HepG2 (cell line): ENCODE measurements around the gene KIAA0930. TPM values are rescaled to one million over a fixed set of nuclear protein-coding genes. Genes with fewer than 3 reads are reported as not detected.

Source experiments
- ADNP ChIP-seq: sonication (generic); formaldehyde crosslinking; IDR thresholded peaks from 2 replicates; pipeline ENCODE4 v1.4.0; 2020; ENCODE audit warnings: missing genetic modification reagents
- DPF2 ChIP-seq: sonication (generic); formaldehyde crosslinking; IDR thresholded peaks from 2 replicates; pipeline ENCODE4 v1.4.0; 2020; ENCODE audit warnings: mild to moderate bottlenecking, low read depth, missing genetic modification reagents, borderline replicate concordance
- ELF3 ChIP-seq: IDR thresholded peaks from 2 replicates; pipeline ENCODE4 v1.6.1; 2016; ENCODE audit warnings: missing genetic modification reagents, missing compliant biosample characterization
- PHF8 ChIP-seq: sonication (generic); formaldehyde crosslinking; IDR thresholded peaks from 2 replicates; pipeline ENCODE4 v1.5.0; 2020; ENCODE audit warnings: missing genetic modification reagents
- RFX1 ChIP-seq: fragments of 450-650 bp; IDR thresholded peaks from 2 replicates; pipeline ENCODE4 v1.6.1; 2017
- SYNCRIP ChIP-seq: fragments of 200-400 bp; formaldehyde crosslinking; IDR thresholded peaks from 2 replicates; pipeline ENCODE4 v1.6.1; 2018; ENCODE audit warnings: mild to moderate bottlenecking, low read depth, low read length; ENCODE audit not compliant: insufficient read depth
- TMF1 ChIP-seq: sonication (generic); formaldehyde crosslinking; IDR thresholded peaks from 2 replicates; pipeline ENCODE4 v1.8.1; 2022; ENCODE audit warnings: low read depth, missing genetic modification reagents
- ZBTB3 ChIP-seq: sonication (generic); formaldehyde crosslinking; IDR thresholded peaks from 2 replicates; pipeline ENCODE4 v1.4.0; 2020; ENCODE audit warnings: low read depth, mild to moderate bottlenecking, moderate library complexity, missing genetic modification reagents, borderline replicate concordance
- ZFP90 ChIP-seq: sonication (generic); formaldehyde crosslinking; IDR thresholded peaks from 2 replicates; pipeline ENCODE4 v1.8.0; 2022; ENCODE audit warnings: missing genetic modification reagents, mild to moderate bottlenecking, inconsistent platforms, borderline replicate concordance
- ZMYM4 ChIP-seq: sonication (generic); formaldehyde crosslinking; IDR thresholded peaks from 2 replicates; pipeline ENCODE4 v1.8.1; 2023; ENCODE audit warnings: mild to moderate bottlenecking, missing genetic modification reagents
- ZNF3 ChIP-seq: IDR thresholded peaks from 2 replicates; pipeline ENCODE4 v1.7.0; 2017; ENCODE audit warnings: inconsistent platforms
- ZNF30 ChIP-seq: sonication (generic); formaldehyde crosslinking; IDR thresholded peaks from 2 replicates; pipeline ENCODE4 v1.5.0; 2020; ENCODE audit warnings: mild to moderate bottlenecking, missing genetic modification reagents
- ZNF616 ChIP-seq: sonication (generic); formaldehyde crosslinking; IDR thresholded peaks from 2 replicates; pipeline ENCODE4 v1.5.0; 2020; ENCODE audit warnings: low read depth, mild to moderate bottlenecking, missing genetic modification reagents
- polyA plus RNA-seq, 8 experiments: library from polyadenylated mRNA; depleted of rRNA in 3 of 8; stranded (reverse) in 7 of 8; unstranded in 1 of 8; fragments of >200 nt; fragmentation: Illumina TruSeq in 4 of 8; extraction: Trizol in 4 of 8; gene quantifications; 2 replicates each; pipeline versions ENCODE4 v1.2.1 to v1.2.3, GENCODE V29; 2011 to 2016; ENCODE audit warnings: low read depth in 4 of 8, missing spikeins in 1 of 8, mixed read lengths in 1 of 8; ENCODE audit not compliant: insufficient read depth in 1 of 8
- total RNA-seq, 5 experiments: library from RNA; depleted of rRNA; stranded (reverse); fragments of >200 nt; fragmentation: Illumina TruSeq; extraction: Trizol; gene quantifications; 2 replicates each; pipeline ENCODE4 v1.2.3, GENCODE V29; 2016; ENCODE audit warnings: low read depth in 1 of 5
- TF ChIP-seq, protein P1 (sequence below): sonication (generic); formaldehyde crosslinking; IDR thresholded peaks from 2 replicates; pipeline ENCODE4 v1.5.0; 2020; ENCODE audit warnings: mild to moderate bottlenecking, missing genetic modification reagents, moderate library complexity
- TF ChIP-seq, protein P2 (sequence below): sonication (generic); formaldehyde crosslinking; IDR thresholded peaks from 2 replicates; pipeline ENCODE4 v1.4.0; 2020; ENCODE audit warnings: low read depth, missing genetic modification reagents
- TF ChIP-seq, protein P3 (sequence below): sonication (generic); formaldehyde crosslinking; IDR thresholded peaks from 2 replicates; pipeline ENCODE4 v1.5.1; 2020; ENCODE audit warnings: mild to moderate bottlenecking, missing genetic modification reagents, borderline replicate concordance
- TF ChIP-seq, protein P4 (sequence below): sonication (generic); formaldehyde crosslinking; IDR thresholded peaks from 2 replicates; pipeline ENCODE4 v1.5.0; 2020; ENCODE audit warnings: missing genetic modification reagents

The KIAA0930 gene
- total and polyA plus RNA-seq, 2 of the 13 experiments (the other 11 are each of a cell fraction or from before 2014, with no cell fraction given) = 27.0 to 38.2 TPM

DNA sequence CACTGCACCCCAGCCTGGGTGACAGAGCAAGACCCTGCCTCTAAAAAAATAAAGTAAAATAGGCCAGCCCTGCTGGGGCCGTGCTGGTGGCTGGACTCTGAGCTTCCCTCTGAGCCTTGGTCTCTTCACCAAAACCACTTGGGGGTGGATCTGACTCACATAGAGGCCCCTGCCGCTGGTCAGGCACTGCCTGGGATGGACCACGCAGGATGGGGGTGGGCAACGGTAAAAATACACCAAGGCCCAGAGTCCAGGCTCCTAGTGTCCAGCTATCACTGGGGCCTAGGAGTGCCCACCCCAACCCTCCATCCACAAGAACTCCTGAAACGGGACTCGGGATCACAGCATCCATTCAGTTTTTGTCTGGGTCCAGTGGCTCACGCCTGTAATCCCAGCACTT lies 31.8 kb upstream of the KIAA0930 start (continued):
- TF ChIP-seq, protein P1, sequence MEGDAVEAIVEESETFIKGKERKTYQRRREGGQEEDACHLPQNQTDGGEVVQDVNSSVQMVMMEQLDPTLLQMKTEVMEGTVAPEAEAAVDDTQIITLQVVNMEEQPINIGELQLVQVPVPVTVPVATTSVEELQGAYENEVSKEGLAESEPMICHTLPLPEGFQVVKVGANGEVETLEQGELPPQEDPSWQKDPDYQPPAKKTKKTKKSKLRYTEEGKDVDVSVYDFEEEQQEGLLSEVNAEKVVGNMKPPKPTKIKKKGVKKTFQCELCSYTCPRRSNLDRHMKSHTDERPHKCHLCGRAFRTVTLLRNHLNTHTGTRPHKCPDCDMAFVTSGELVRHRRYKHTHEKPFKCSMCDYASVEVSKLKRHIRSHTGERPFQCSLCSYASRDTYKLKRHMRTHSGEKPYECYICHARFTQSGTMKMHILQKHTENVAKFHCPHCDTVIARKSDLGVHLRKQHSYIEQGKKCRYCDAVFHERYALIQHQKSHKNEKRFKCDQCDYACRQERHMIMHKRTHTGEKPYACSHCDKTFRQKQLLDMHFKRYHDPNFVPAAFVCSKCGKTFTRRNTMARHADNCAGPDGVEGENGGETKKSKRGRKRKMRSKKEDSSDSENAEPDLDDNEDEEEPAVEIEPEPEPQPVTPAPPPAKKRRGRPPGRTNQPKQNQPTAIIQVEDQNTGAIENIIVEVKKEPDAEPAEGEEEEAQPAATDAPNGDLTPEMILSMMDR (CRISPR knock-in tag) = peak; percentile 53
- TF ChIP-seq ZNF30 (CRISPR knock-in tag) (no peak), ADNP (CRISPR knock-in tag) (no peak), RFX1 (no peak), ELF3 (CRISPR knock-in tag) (peak; percentile 54), ZNF616 (no peak), ZBTB3 (CRISPR knock-in tag) (no peak), ZNF3 (CRISPR knock-in tag) (no peak), DPF2 (CRISPR knock-in tag) (peak; percentile 19; the same call in 1 of the 2 replicates), PHF8 (CRISPR knock-in tag) (peak; percentile 11; the same call in 1 of the 2 replicates), ZMYM4 (CRISPR knock-in tag) (no peak), ZFP90 (CRISPR knock-in tag) (0 out of 2 replicates have a peak, but pooled peaks have one; percentile 37), TMF1 (CRISPR knock-in tag) (0 out of 2 replicates have a peak, but pooled peaks have one; percentile 68), SYNCRIP (no peak)
- TF ChIP-seq, protein P2, sequence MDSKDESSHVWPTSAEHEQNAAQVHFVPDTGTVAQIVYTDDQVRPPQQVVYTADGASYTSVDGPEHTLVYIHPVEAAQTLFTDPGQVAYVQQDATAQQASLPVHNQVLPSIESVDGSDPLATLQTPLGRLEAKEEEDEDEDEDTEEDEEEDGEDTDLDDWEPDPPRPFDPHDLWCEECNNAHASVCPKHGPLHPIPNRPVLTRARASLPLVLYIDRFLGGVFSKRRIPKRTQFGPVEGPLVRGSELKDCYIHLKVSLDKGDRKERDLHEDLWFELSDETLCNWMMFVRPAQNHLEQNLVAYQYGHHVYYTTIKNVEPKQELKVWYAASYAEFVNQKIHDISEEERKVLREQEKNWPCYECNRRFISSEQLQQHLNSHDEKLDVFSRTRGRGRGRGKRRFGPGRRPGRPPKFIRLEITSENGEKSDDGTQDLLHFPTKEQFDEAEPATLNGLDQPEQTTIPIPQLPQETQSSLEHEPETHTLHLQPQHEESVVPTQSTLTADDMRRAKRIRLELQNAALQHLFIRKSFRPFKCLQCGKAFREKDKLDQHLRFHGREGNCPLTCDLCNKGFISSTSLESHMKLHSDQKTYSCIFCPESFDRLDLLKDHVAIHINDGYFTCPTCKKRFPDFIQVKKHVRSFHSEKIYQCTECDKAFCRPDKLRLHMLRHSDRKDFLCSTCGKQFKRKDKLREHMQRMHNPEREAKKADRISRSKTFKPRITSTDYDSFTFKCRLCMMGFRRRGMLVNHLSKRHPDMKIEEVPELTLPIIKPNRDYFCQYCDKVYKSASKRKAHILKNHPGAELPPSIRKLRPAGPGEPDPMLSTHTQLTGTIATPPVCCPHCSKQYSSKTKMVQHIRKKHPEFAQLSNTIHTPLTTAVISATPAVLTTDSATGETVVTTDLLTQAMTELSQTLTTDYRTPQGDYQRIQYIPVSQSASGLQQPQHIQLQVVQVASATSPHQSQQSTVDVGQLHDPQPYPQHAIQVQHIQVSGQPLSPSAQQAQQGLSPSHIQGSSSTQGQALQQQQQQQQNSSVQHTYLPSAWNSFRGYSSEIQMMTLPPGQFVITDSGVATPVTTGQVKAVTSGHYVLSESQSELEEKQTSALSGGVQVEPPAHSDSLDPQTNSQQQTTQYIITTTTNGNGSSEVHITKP (CRISPR knock-in tag) = peak; percentile 98
- TF ChIP-seq, protein P3, sequence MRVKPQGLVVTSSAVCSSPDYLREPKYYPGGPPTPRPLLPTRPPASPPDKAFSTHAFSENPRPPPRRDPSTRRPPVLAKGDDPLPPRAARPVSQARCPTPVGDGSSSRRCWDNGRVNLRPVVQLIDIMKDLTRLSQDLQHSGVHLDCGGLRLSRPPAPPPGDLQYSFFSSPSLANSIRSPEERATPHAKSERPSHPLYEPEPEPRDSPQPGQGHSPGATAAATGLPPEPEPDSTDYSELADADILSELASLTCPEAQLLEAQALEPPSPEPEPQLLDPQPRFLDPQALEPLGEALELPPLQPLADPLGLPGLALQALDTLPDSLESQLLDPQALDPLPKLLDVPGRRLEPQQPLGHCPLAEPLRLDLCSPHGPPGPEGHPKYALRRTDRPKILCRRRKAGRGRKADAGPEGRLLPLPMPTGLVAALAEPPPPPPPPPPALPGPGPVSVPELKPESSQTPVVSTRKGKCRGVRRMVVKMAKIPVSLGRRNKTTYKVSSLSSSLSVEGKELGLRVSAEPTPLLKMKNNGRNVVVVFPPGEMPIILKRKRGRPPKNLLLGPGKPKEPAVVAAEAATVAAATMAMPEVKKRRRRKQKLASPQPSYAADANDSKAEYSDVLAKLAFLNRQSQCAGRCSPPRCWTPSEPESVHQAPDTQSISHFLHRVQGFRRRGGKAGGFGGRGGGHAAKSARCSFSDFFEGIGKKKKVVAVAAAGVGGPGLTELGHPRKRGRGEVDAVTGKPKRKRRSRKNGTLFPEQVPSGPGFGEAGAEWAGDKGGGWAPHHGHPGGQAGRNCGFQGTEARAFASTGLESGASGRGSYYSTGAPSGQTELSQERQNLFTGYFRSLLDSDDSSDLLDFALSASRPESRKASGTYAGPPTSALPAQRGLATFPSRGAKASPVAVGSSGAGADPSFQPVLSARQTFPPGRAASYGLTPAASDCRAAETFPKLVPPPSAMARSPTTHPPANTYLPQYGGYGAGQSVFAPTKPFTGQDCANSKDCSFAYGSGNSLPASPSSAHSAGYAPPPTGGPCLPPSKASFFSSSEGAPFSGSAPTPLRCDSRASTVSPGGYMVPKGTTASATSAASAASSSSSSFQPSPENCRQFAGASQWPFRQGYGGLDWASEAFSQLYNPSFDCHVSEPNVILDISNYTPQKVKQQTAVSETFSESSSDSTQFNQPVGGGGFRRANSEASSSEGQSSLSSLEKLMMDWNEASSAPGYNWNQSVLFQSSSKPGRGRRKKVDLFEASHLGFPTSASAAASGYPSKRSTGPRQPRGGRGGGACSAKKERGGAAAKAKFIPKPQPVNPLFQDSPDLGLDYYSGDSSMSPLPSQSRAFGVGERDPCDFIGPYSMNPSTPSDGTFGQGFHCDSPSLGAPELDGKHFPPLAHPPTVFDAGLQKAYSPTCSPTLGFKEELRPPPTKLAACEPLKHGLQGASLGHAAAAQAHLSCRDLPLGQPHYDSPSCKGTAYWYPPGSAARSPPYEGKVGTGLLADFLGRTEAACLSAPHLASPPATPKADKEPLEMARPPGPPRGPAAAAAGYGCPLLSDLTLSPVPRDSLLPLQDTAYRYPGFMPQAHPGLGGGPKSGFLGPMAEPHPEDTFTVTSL = 0 out of 2 replicates have a peak, but pooled peaks have one; percentile 46
- TF ChIP-seq, protein P4, sequence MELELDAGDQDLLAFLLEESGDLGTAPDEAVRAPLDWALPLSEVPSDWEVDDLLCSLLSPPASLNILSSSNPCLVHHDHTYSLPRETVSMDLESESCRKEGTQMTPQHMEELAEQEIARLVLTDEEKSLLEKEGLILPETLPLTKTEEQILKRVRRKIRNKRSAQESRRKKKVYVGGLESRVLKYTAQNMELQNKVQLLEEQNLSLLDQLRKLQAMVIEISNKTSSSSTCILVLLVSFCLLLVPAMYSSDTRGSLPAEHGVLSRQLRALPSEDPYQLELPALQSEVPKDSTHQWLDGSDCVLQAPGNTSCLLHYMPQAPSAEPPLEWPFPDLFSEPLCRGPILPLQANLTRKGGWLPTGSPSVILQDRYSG = no peak
